NOMO-1 treated with DMSO at 0.1 percent for 48 hours (cell line): ENCODE data around the gene RBM4B.

Experiments
- DNase-seq: peaks from one replicate; lab custom pipeline; 2025; ENCODE audit not compliant: unreplicated experiment; lab: John Stamatoyannopoulos, UW

The RBM4B gene

DNA sequence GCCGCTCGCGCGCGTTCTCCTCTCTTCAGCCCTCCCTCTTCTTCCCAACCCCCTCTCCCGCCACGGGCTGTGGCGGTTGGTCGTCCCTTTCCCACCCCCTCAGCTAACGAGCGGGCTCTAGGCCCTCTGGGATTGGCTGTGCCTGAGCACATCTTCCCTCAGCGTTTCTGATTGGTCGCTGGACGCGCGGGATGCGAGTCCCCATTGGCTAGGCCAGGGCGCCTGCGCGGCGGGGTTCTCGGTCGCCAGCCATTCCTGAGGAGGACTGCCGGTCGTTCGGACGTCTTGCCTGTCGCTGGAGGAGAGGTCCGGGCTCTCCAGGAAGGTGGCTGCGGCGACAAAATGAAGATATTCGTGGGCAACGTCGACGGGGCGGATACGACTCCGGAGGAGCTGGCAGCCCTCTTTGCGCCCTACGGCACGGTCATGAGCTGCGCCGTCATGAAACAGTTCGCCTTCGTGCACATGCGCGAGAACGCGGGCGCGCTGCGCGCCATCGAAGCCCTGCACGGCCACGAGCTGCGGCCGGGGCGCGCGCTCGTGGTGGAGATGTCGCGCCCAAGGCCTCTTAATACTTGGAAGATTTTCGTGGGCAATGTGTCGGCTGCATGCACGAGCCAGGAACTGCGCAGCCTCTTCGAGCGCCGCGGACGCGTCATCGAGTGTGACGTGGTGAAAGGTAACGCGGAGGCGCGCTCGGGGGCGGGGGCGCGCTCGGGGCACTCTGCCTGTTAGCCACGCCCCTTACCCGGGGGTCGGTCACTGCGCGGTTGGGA lies 61.1 kb downstream of the RBM4B start, which contains the start of gene RBM14:
Gene RBM14 (plus strand): TSS at position 252 of the 776 bp plus-strand sequence. CDS start 91 bp downstream, at position 343.
- peak; percentile 98 for DNase-seq
